GM23338 (cell line): ENCODE data around the gene TMEFF1.

Source experiments
- CREB1 ChIP-seq: fragments of 250-450 bp; sonication (Bioruptor Pico); IDR thresholded peaks from 2 replicates; pipeline ENCODE4 v1.5.0; 2020; ENCODE audit warnings: low read depth, mild to moderate bottlenecking, moderate library complexity
- CTCF ChIP-seq, 2 experiments: fragments of 200-600 bp in 1 of 2; sonication (generic) in 1 of 2; conservative IDR thresholded peaks; 2 replicates each; pipeline versions ENCODE4 v1.5.1 to v1.6.1; 2016 to 2017; ENCODE audit warnings: antibody characterized with exemption in 2 of 2, low read depth in 2 of 2, mild to moderate bottlenecking in 2 of 2, moderate library complexity in 1 of 2

DNA sequence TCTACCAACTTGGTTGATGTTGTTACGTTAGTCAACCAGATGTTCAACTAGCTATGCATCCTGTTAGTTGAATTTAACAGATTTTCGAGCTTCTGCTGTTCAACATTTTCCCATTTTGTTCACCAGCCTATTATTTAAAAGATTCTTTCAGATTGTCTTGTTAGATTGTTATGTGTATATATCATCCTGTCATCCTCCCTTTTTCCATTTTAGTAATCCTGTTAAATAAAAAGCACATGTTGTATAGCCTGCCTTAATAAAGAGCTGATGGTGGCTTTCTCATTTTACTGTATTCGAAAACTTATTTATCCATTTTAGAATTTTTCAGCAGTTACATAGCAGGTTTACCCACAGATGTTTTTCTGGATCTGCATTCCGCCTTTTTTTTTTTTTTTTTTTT, 4.3 kb downstream of the TMEFF1 start:
- TF ChIP-seq CTCF (conservative IDR thresholded peaks at IDR 0.05; ENCODE audit: low read depth in 2 of 2) (no peak), CREB1 (CRISPR knock-in tag) (no peak)
